ENCODE measurements around the gene KLRD1. TPM values are rescaled to one million over a fixed set of nuclear protein-coding genes. Genes with fewer than 3 reads are reported as not detected.
"Not testable (repeated sequence)": the region's sequence is repeated elsewhere in the genome, so short reads cannot be mapped to it uniquely, and the experiment has no call there.

The KLRD1 gene
- total and polyA plus RNA-seq, 2 of the 4 experiments (the other 2 are of a cell fraction) = under 0.01 TPM

GRCh38 chr12:10378737-10379136, 71.1 kb downstream of the KLRD1 start:
- H2AFZ ChIP-seq (replicated peaks; ENCODE audit: low read length, poor library complexity); CTCF ChIA-PET; H3K27me3 ChIP-seq (ENCODE audit: control insufficient read depth, insufficient read depth, low read length); ATAC-seq (ENCODE audit: low read depth); H2AK5ac ChIP-seq (ENCODE audit: low read depth, low read length); intact Hi-C loops (cut with micrococcal nuclease); H3K4ac ChIP-seq (ENCODE audit: low read depth, low read length); H2AK9ac ChIP-seq (replicated peaks; ENCODE audit: low read depth, low read length, poor library complexity); H3K9me3 ChIP-seq (ENCODE audit: control insufficient read depth, insufficient read depth, low read length); dilution Hi-C loops (cut with HindIII; ENCODE audit: low sequenced_read_pairs, unreplicated experiment); H3K36me3 ChIP-seq (ENCODE audit: control insufficient read depth, insufficient read depth, low read length); H3K18ac ChIP-seq (ENCODE audit: low read depth, low read length); H4K5ac ChIP-seq (ENCODE audit: low read depth, low read length); BruUV-seq (replicated peaks); H2BK15ac ChIP-seq (ENCODE audit: low read depth, low read length); H3K9ac ChIP-seq (ENCODE audit: low read depth, low read length); H2BK5ac ChIP-seq (ENCODE audit: low read depth, low read length, poor library complexity, severe bottlenecking); H3K4me3 ChIP-seq (ENCODE audit: insufficient read depth, low read depth, low read length); H3K79me1 ChIP-seq (ENCODE audit: low read depth in 1 of 2, low read length in 2 of 2); H2BK120ac ChIP-seq (ENCODE audit: low read depth, low read length); POLR2A ChIA-PET (ENCODE audit: unreplicated experiment); DNase-seq; H3K14ac ChIP-seq (replicated peaks; ENCODE audit: low read depth, low read length); H3K4me1 ChIP-seq (ENCODE audit: control insufficient read depth, insufficient read depth, low read length); H3K23ac ChIP-seq (ENCODE audit: low read depth, low read length); H3K4me2 ChIP-seq (ENCODE audit: low read depth, low read length); H3K27ac ChIP-seq (ENCODE audit: insufficient read depth, low read length); H4K91ac ChIP-seq (ENCODE audit: insufficient read depth, low read depth, low read length); in situ Hi-C loops (cut with MboI; ENCODE audit: low sequenced_read_pairs); H4K8ac ChIP-seq (ENCODE audit: low read depth in 2 of 2, low read length in 2 of 2); H4K20me1 ChIP-seq (ENCODE audit: insufficient read depth, low read length); H3K56ac ChIP-seq (ENCODE audit: extremely low read depth, insufficient read depth, low read length); H3K9me1 ChIP-seq (ENCODE audit: insufficient read depth, low read length); H2BK20ac ChIP-seq (ENCODE audit: low read depth, low read length): not testable (repeated sequence)
- no CpG with 5 or more reads among the region's 2 CpGs for WGBS, 2 experiments (ENCODE audit: extremely low coverage in 2 of 2, insufficient read length in 1 of 2)

Other genes starting within 250 kb of the KLRD1 start
- not detected in 2 replicates for gene CLEC1A, start 208.9 kb upstream of the KLRD1 start, total RNA-seq (2012; rRNA removed)
- gene CLEC1A, start 208.9 kb upstream of the KLRD1 start, polyA plus RNA-seq (2012; rRNA removed) = not detected in 2 replicates
- gene CLEC7A, start 177.7 kb upstream of the KLRD1 start, total RNA-seq (2012; rRNA removed) = not detected in 2 replicates
- gene CLEC7A, start 177.7 kb upstream of the KLRD1 start, polyA plus RNA-seq (2012; rRNA removed) = not detected in 2 replicates
- 2.5 and 3.2 TPM in 2 replicates for gene OLR1, start 135.7 kb upstream of the KLRD1 start, total RNA-seq (2012; rRNA removed)
- gene OLR1, start 135.7 kb upstream of the KLRD1 start, polyA plus RNA-seq (2012; rRNA removed) = 2.8 and 4.1 TPM in 2 replicates
- 2.0 and 3.1 TPM in 2 replicates for gene TMEM52B, start 128.8 kb upstream of the KLRD1 start, total RNA-seq (2012; rRNA removed)
- gene TMEM52B, start 128.8 kb upstream of the KLRD1 start, polyA plus RNA-seq (2012; rRNA removed) = 2.4 and 3.6 TPM in 2 replicates
- gene GABARAPL1, start 95.0 kb upstream of the KLRD1 start, total RNA-seq (2012; rRNA removed) = 51.6 and 63.0 TPM in 2 replicates
- 75.9 and 93.6 TPM in 2 replicates for gene GABARAPL1, start 95.0 kb upstream of the KLRD1 start, polyA plus RNA-seq (2012; rRNA removed)
- gene KLRK1, start 82.2 kb downstream of the KLRD1 start, total RNA-seq (2012; rRNA removed) = not detected in 2 replicates
- not detected in 2 replicates for gene KLRK1, start 82.2 kb downstream of the KLRD1 start, polyA plus RNA-seq (2012; rRNA removed)
- gene KLRC4, start 101.9 kb downstream of the KLRD1 start, total RNA-seq (2012; rRNA removed) = not detected in 2 replicates
- not detected in 2 replicates for gene KLRC4, start 101.9 kb downstream of the KLRD1 start, polyA plus RNA-seq (2012; rRNA removed)
- not detected in 2 replicates for gene KLRC3, start 112.7 kb downstream of the KLRD1 start, total RNA-seq (2012; rRNA removed)
- not detected in 2 replicates for gene KLRC3, start 112.7 kb downstream of the KLRD1 start, polyA plus RNA-seq (2012; rRNA removed)
- not detected in 2 replicates for gene KLRC2, start 128.1 kb downstream of the KLRD1 start, total RNA-seq (2012; rRNA removed)
- gene KLRC2, start 128.1 kb downstream of the KLRD1 start, polyA plus RNA-seq (2012; rRNA removed) = not detected in 2 replicates
- gene KLRC1, start 145.5 kb downstream of the KLRD1 start, total RNA-seq (2012; rRNA removed) = not detected in 2 replicates
- not detected in 2 replicates for gene KLRC1, start 145.5 kb downstream of the KLRD1 start, polyA plus RNA-seq (2012; rRNA removed)
- gene EIF2S3B, start 198.0 kb downstream of the KLRD1 start, total RNA-seq (2012; rRNA removed) = 4.4 and 6.8 TPM in 2 replicates
- 0.39 and 0.46 TPM in 2 replicates for gene EIF2S3B, start 198.0 kb downstream of the KLRD1 start, polyA plus RNA-seq (2012; rRNA removed)